Coronary artery (tissue), 2 donors: ENCODE measurements around the gene PTGES2.

Experiments used
- DNase-seq: peaks from one replicate; pipeline ENCODE4 v3.0.0-alpha.2; 2017; ENCODE audit warnings: low spot score
- H3K27ac ChIP-seq, 2 donors: fragments of 200-600 bp; sonication (generic); one replicate each; pipeline ENCODE4 v1.5.1; 2016 to 2019
- H3K4me3 ChIP-seq: fragments of 200-600 bp; sonication (generic); 2 replicates; pipeline ENCODE4 v1.5.1; 2016; ENCODE audit warnings: mild to moderate bottlenecking, moderate library complexity
- CTCF ChIP-seq: fragments of 200-600 bp; sonication (generic); IDR thresholded peaks from one replicate; pipeline ENCODE4 v1.5.1; 2019; ENCODE audit warnings: antibody characterized with exemption

The PTGES2 gene

GRCh38 chr9:128161215-128161902, 33.8 kb upstream of the PTGES2 start:
- no peak for DNase-seq
- Histone ChIP-seq H3K4me3 (peak overlapping the region; percentile 85), H3K27ac (peak overlapping the region in 1 of 2 donors; percentile 37)
- TF ChIP-seq CTCF, result no peak

GRCh38 chr9:128160603-128160987, 33.1 kb upstream of the PTGES2 start:
- TF ChIP-seq CTCF, result no peak
- DNase-seq, result no peak
- Histone ChIP-seq H3K27ac (peak overlapping the region; percentile 29 to 84), H3K4me3 (peak overlapping the region; percentile 85)

GRCh38 chr9:128159784-128160602, 32.5 kb upstream of the PTGES2 start, which contains the start of gene BBLN:
TSS of gene BBLN (plus strand) at chr9:128160265. CDS start at chr9:128160408, 143 bp downstream.
- H3K27ac ChIP-seq, result peak within 1 kb of the TSS; percentile 29 to 84
- DNase-seq, result peak; percentile 97
- H3K4me3 ChIP-seq, result peak within 1 kb of the TSS; percentile 85
- TF ChIP-seq CTCF, result no peak

- H3K27ac ChIP-seq, result peak overlapping the region in 1 of 2 donors; percentile 84
- peak overlapping the region; percentile 85 for H3K4me3 ChIP-seq
- DNase-seq, result no peak
- no peak for TF ChIP-seq CTCF
Measured at GRCh38 chr9:128159522-128159783, 31.9 kb upstream of the PTGES2 start.

DNA sequence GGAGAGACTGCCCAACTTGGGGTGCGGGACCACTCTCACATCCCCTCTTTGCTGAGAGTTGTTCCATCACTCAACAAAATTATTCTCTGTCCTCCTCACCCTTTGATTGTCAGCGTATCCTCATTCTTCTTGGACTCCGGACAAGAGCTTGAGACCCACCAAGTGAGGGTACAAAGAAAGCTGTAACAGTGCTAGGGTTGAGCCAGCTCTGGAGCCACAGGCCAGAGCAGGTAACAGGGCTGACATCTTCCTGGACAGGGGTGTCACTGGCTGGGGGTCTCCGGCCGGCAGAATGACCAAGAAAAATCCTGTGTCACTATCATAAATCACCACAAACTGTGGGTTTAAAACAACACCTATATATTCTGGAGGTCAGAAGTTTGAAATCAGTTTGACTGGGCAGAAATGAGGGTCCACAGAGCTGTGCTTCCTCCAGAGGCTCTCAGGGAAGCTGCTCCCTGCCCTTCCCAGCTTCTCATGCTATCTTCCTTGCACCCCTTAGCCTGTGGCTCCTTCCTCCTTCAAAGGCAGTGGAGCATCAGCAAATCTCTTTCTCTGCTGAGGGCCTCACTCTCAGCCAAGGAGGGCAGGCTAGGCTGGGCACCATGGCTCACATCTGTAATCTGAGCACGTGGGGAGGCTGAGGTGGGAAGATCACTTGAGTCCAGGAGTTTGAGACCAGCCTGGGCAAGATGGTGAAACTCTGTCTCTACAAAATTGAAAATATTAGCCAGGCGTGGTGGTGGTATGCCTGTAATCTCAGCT, 28.4 kb upstream of the PTGES2 start:
- no peak for DNase-seq

More for the DNA sequence above, 28.4 kb upstream of the PTGES2 start:
- Histone ChIP-seq H3K27ac (no peak overlapping the region), H3K4me3 (no peak overlapping the region)
- no peak for TF ChIP-seq CTCF
